K562 (cell line): ENCODE results near the gene KRT77. TPM values are rescaled to one million over a fixed set of nuclear protein-coding genes. Genes with fewer than 3 reads are reported as not detected.
A peak's percentile ranks its signal among the peaks of the same experiment; 100 is the strongest.

ENCODE experiments used
- CC2D1A ChIP-seq: fragments of 450-650 bp; IDR thresholded peaks from 2 replicates; pipeline ENCODE4 v1.6.1; 2017; ENCODE audit warnings: mild to moderate bottlenecking
- NCOA2 ChIP-seq, 2 experiments: fragments of 450-650 bp; IDR thresholded peaks; 2 replicates each; pipeline ENCODE4 v1.6.1; 2018; ENCODE audit warnings: mild to moderate bottlenecking in 2 of 2, moderate library complexity in 1 of 2; ENCODE audit not compliant: partially characterized antibody in 2 of 2
- RBM15 ChIP-seq: fragments of 200-400 bp; formaldehyde crosslinking; IDR thresholded peaks from 2 replicates; pipeline ENCODE4 v1.6.1; 2018; ENCODE audit warnings: mild to moderate bottlenecking, low read length, moderate library complexity; ENCODE audit not compliant: insufficient read depth
- TOE1 ChIP-seq, 2 experiments: fragments of 450-650 bp in 1 of 2; sonication (generic) in 1 of 2; formaldehyde crosslinking in 1 of 2; IDR thresholded peaks; 2 replicates each; pipeline versions ENCODE4 v1.7.1 to v1.8.0; 2016 to 2022; ENCODE audit warnings: borderline replicate concordance in 2 of 2, mild to moderate bottlenecking in 2 of 2, antibody characterized with exemption in 1 of 2, inconsistent platforms in 1 of 2, low read depth in 1 of 2, missing genetic modification reagents in 1 of 2, moderate library complexity in 1 of 2
- ZNF347 ChIP-seq: fragments of 450-650 bp; formaldehyde crosslinking; IDR thresholded peaks from 2 replicates; pipeline ENCODE4 v1.4.0; 2020; ENCODE audit warnings: low read depth, mild to moderate bottlenecking, moderate library complexity
- polyA plus RNA-seq, 8 experiments: library from polyadenylated mRNA; depleted of rRNA in 4 of 8; stranded (reverse) in 5 of 8; unstranded in 3 of 8; fragments of >200 nt; fragmentation: Nextera tagmentation in 2 of 8; fragmentation: Illumina TruSeq in 1 of 8; extraction: Ambion mirVana in 2 of 8; extraction: Trizol in 1 of 8; gene quantifications; 2 replicates each; pipeline versions ENCODE4 v1.2.1 to v1.2.3, GENCODE V29; 2011 to 2014; ENCODE audit warnings: inconsistent platforms in 1 of 8, missing spikeins in 1 of 8
- total RNA-seq, 7 experiments: library from RNA; depleted of rRNA in 6 of 7; stranded (reverse); fragments of >200 nt in 6 of 7; fragmentation: Illumina TruSeq in 2 of 7; extraction: Trizol in 2 of 7; gene quantifications; 2 replicates each; pipeline versions ENCODE4 v1.2.1 to v1.2.3, GENCODE V29; 2011 to 2021; ENCODE audit warnings: low replicate concordance in 1 of 7
- TF ChIP-seq, protein P1 (sequence below): fragments of 450-650 bp; formaldehyde crosslinking; IDR thresholded peaks from 2 replicates; pipeline ENCODE4 v1.4.0; 2020; ENCODE audit warnings: mild to moderate bottlenecking, moderate library complexity
- TF ChIP-seq, protein P2 (sequence below): sonication (generic); formaldehyde crosslinking; IDR thresholded peaks from 2 replicates; pipeline ENCODE4 v1.8.1; 2023; ENCODE audit warnings: missing genetic modification reagents, mild to moderate bottlenecking, borderline replicate concordance
- TF ChIP-seq, protein P3 (sequence below): fragments of 250-450 bp; sonication (Bioruptor Pico); IDR thresholded peaks from 2 replicates; pipeline ENCODE4 v1.8.0; 2022; ENCODE audit warnings: moderate library complexity, mild to moderate bottlenecking, inconsistent platforms
- TF ChIP-seq, protein P4 (sequence below): fragments of 250-450 bp; sonication (Bioruptor Pico); IDR thresholded peaks from 2 replicates; pipeline ENCODE4 v1.5.0; 2022; ENCODE audit warnings: mild to moderate bottlenecking
- TF ChIP-seq, protein P5 (sequence below): sonication (generic); formaldehyde crosslinking; IDR thresholded peaks from 2 replicates; pipeline ENCODE4 v1.8.0; 2022; ENCODE audit warnings: mild to moderate bottlenecking, missing genetic modification reagents
- TF ChIP-seq, protein P6 (sequence below): fragments of 250-450 bp; sonication (Bioruptor Pico); IDR thresholded peaks from 2 replicates; pipeline ENCODE4 v1.5.0; 2020; ENCODE audit warnings: mild to moderate bottlenecking

The KRT77 gene
- total and polyA plus RNA-seq, 9 of the 15 experiments (the other 6 are each of a cell fraction or from before 2014, with no cell fraction given) = not detected

DNA sequence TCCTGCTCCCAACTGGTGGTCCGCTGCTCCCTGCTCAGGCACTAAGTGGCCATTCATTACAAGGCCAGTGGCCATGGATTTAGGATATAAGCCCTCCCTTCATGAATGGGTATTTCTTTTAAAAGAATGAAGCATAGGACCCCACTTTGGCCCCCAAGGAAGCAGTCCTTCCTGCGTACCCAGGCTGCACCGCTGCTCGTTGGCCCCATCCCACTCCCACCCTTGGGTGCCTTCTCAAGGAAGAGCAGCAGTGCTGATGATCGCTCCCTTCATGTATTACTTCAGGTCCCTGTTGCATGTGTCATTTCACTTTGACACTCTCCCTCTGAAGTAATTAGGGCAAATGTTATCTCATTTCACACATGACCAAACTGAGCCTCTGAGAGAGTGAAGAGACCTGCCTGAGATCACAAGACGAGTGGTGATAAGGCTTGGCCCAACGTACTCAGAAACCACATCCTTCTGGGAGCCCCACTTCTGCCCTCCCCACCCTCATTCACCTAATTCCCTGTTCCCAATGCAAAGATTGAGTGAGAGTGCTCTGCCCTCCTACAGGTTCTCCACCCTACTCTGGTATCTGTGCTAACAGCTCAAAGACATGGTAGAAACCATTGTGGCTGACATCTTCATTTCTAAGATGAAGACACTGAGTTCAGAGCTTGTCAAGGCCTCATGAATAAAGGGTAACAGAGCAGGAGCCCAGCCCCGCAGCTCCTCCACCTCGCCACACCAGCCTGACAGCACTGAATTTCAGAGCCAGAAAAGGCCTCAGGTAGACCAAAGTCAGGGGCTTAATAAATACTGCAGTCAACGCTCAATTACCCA, 41.0 kb downstream of the KRT77 start (continued):
- TF ChIP-seq, protein P1, sequence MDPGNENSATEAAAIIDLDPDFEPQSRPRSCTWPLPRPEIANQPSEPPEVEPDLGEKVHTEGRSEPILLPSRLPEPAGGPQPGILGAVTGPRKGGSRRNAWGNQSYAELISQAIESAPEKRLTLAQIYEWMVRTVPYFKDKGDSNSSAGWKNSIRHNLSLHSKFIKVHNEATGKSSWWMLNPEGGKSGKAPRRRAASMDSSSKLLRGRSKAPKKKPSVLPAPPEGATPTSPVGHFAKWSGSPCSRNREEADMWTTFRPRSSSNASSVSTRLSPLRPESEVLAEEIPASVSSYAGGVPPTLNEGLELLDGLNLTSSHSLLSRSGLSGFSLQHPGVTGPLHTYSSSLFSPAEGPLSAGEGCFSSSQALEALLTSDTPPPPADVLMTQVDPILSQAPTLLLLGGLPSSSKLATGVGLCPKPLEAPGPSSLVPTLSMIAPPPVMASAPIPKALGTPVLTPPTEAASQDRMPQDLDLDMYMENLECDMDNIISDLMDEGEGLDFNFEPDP (CRISPR knock-in tag) = no peak
- TF ChIP-seq, protein P2, sequence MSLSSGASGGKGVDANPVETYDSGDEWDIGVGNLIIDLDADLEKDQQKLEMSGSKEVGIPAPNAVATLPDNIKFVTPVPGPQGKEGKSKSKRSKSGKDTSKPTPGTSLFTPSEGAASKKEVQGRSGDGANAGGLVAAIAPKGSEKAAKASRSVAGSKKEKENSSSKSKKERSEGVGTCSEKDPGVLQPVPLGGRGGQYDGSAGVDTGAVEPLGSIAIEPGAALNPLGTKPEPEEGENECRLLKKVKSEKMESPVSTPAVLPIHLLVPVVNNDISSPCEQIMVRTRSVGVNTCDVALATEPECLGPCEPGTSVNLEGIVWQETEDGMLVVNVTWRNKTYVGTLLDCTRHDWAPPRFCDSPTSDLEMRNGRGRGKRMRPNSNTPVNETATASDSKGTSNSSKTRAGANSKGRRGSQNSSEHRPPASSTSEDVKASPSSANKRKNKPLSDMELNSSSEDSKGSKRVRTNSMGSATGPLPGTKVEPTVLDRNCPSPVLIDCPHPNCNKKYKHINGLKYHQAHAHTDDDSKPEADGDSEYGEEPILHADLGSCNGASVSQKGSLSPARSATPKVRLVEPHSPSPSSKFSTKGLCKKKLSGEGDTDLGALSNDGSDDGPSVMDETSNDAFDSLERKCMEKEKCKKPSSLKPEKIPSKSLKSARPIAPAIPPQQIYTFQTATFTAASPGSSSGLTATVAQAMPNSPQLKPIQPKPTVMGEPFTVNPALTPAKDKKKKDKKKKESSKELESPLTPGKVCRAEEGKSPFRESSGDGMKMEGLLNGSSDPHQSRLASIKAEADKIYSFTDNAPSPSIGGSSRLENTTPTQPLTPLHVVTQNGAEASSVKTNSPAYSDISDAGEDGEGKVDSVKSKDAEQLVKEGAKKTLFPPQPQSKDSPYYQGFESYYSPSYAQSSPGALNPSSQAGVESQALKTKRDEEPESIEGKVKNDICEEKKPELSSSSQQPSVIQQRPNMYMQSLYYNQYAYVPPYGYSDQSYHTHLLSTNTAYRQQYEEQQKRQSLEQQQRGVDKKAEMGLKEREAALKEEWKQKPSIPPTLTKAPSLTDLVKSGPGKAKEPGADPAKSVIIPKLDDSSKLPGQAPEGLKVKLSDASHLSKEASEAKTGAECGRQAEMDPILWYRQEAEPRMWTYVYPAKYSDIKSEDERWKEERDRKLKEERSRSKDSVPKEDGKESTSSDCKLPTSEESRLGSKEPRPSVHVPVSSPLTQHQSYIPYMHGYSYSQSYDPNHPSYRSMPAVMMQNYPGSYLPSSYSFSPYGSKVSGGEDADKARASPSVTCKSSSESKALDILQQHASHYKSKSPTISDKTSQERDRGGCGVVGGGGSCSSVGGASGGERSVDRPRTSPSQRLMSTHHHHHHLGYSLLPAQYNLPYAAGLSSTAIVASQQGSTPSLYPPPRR = peak; percentile 92
- TF ChIP-seq CC2D1A (peak; percentile 88), RBM15 (no peak), TOE1 (IDR thresholded peaks at IDR 0.05; ENCODE audit: borderline replicate concordance) (peak; percentile 91), TOE1 (CRISPR knock-in tag; IDR thresholded peaks at IDR 0.05; ENCODE audit: borderline replicate concordance, low read depth) (no peak), NCOA2 (IDR thresholded peaks at IDR 0.05; ENCODE audit: partially characterized antibody in 2 of 2) (peak; percentile 78 to 80), ZNF347 (CRISPR knock-in tag) (no peak)
- TF ChIP-seq, protein P3, sequence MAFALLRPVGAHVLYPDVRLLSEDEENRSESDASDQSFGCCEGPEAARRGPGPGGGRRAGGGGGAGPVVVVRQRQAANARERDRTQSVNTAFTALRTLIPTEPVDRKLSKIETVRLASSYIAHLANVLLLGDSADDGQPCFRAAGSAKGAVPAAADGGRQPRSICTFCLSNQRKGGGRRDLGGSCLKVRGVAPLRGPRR (CRISPR knock-in tag) = 0 out of 2 replicates have a peak, but pooled peaks have one; percentile 18
- TF ChIP-seq, protein P4, sequence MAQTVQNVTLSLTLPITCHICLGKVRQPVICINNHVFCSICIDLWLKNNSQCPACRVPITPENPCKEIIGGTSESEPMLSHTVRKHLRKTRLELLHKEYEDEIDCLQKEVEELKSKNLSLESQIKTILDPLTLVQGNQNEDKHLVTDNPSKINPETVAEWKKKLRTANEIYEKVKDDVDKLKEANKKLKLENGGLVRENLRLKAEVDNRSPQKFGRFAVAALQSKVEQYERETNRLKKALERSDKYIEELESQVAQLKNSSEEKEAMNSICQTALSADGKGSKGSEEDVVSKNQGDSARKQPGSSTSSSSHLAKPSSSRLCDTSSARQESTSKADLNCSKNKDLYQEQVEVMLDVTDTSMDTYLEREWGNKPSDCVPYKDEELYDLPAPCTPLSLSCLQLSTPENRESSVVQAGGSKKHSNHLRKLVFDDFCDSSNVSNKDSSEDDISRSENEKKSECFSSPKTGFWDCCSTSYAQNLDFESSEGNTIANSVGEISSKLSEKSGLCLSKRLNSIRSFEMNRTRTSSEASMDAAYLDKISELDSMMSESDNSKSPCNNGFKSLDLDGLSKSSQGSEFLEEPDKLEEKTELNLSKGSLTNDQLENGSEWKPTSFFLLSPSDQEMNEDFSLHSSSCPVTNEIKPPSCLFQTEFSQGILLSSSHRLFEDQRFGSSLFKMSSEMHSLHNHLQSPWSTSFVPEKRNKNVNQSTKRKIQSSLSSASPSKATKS (CRISPR knock-in tag) = no peak
- TF ChIP-seq, protein P5, sequence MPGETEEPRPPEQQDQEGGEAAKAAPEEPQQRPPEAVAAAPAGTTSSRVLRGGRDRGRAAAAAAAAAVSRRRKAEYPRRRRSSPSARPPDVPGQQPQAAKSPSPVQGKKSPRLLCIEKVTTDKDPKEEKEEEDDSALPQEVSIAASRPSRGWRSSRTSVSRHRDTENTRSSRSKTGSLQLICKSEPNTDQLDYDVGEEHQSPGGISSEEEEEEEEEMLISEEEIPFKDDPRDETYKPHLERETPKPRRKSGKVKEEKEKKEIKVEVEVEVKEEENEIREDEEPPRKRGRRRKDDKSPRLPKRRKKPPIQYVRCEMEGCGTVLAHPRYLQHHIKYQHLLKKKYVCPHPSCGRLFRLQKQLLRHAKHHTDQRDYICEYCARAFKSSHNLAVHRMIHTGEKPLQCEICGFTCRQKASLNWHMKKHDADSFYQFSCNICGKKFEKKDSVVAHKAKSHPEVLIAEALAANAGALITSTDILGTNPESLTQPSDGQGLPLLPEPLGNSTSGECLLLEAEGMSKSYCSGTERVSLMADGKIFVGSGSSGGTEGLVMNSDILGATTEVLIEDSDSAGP = no peak
- TF ChIP-seq, protein P6, sequence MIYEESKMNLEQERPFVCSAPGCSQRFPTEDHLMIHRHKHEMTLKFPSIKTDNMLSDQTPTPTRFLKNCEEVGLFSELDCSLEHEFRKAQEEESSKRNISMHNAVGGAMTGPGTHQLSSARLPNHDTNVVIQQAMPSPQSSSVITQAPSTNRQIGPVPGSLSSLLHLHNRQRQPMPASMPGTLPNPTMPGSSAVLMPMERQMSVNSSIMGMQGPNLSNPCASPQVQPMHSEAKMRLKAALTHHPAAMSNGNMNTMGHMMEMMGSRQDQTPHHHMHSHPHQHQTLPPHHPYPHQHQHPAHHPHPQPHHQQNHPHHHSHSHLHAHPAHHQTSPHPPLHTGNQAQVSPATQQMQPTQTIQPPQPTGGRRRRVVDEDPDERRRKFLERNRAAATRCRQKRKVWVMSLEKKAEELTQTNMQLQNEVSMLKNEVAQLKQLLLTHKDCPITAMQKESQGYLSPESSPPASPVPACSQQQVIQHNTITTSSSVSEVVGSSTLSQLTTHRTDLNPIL (CRISPR knock-in tag) = no peak
